Smooth muscle cell (in vitro differentiated cells): Measurements from ENCODE around the gene C17orf114.
A peak's percentile ranks its signal among the peaks of the same experiment; 100 is the strongest.

ENCODE experiments used
- DNase-seq: peaks from one replicate; lab custom pipeline; 2025; ENCODE audit not compliant: unreplicated experiment; lab: John Stamatoyannopoulos, UW
- H2AFZ ChIP-seq: fragments of 200-600 bp; sonication (generic); 2 replicates; pipeline ENCODE4 v1.6.0; 2016; ENCODE audit warnings: antibody characterized with exemption, low read depth, mild to moderate bottlenecking
- H3F3A ChIP-seq: fragments of 200-600 bp; sonication (generic); 2 replicates; pipeline ENCODE4 v1.6.0; 2017; ENCODE audit warnings: antibody characterized with exemption, low read depth
- H3K27ac ChIP-seq: fragments of 200-600 bp; sonication (generic); 2 replicates; pipeline ENCODE4 v1.5.1; 2016; ENCODE audit warnings: low read depth, mild to moderate bottlenecking
- H3K27me3 ChIP-seq: fragments of 200-600 bp; sonication (generic); 2 replicates; pipeline ENCODE4 v1.6.1; 2016; ENCODE audit warnings: low read depth, mild to moderate bottlenecking
- H3K36me3 ChIP-seq: fragments of 200-600 bp; sonication (generic); 2 replicates; pipeline ENCODE4 v1.5.1; 2016; ENCODE audit warnings: low read depth
- H3K4me1 ChIP-seq: fragments of 200-600 bp; sonication (generic); 2 replicates; pipeline ENCODE4 v1.5.1; 2016; ENCODE audit warnings: low read depth
- H3K4me2 ChIP-seq: fragments of 200-600 bp; sonication (generic); 2 replicates; pipeline ENCODE4 v1.6.0; 2016; ENCODE audit warnings: mild to moderate bottlenecking
- H3K4me3 ChIP-seq: fragments of 200-600 bp; sonication (generic); 2 replicates; pipeline ENCODE4 v1.5.1; 2016; ENCODE audit warnings: mild to moderate bottlenecking
- H3K79me2 ChIP-seq: fragments of 200-600 bp; sonication (generic); 2 replicates; pipeline ENCODE4 v1.6.0; 2016; ENCODE audit warnings: low read depth, mild to moderate bottlenecking
- H3K9ac ChIP-seq: fragments of 200-600 bp; sonication (generic); 2 replicates; pipeline ENCODE4 v1.6.0; 2016; ENCODE audit warnings: low read depth
- H3K9me3 ChIP-seq: fragments of 200-600 bp; sonication (generic); replicated peaks from 2 replicates; pipeline ENCODE4 v1.5.1; 2016; ENCODE audit warnings: low read depth
- H4K20me1 ChIP-seq: fragments of 200-600 bp; sonication (generic); 2 replicates; pipeline ENCODE4 v1.6.0; 2016; ENCODE audit warnings: low read depth
- WGBS: methylation state at CpG from one replicate; pipeline ENCODE4 v1.1.7; 2016; ENCODE audit warnings: low lambda C conversion rate; 5-methylcytosine and 5-hydroxymethylcytosine counted together
- TF ChIP-seq, protein P1 (sequence below): fragments of 200-600 bp; sonication (generic); IDR thresholded peaks from 2 replicates; pipeline ENCODE4 v1.5.1; 2017; ENCODE audit warnings: borderline replicate concordance, mild to moderate bottlenecking, antibody characterized with exemption; ENCODE audit not compliant: insufficient read depth, poor library complexity, severe bottlenecking

Gene C17orf114

DNA sequence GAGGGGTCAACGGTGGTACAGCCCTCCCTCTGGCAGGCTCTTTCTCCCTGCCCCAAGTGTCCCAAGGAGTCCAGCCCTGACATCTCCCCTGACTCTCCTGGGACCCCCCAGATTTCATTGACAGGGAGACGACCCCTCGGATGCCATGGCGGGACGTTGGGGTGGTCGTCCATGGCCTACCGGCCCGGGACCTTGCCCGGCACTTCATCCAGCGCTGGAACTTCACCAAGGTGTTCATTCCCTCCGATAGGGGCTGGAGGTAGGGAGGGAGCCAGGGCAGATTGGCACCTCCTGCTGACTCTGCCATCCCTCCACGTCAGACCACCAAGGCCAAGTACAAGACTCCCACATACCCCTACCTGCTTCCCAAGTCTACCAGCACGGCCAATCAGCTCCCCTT, 14.7 kb upstream of the C17orf114 start:
- H4K20me1 ChIP-seq: no peaks in the 10 kb centered on the region
- DNase-seq: no peak
- no peaks in the 10 kb centered on the region for H3K9me3 ChIP-seq
- no peaks in the 10 kb centered on the region for H3K4me1 ChIP-seq
- 92% methylated on average over 13 of the region's 13 CpGs for WGBS
- no peaks in the 10 kb centered on the region for H3K27me3 ChIP-seq
- no peak overlapping the region for H3K9ac ChIP-seq
- TF ChIP-seq, protein P1, sequence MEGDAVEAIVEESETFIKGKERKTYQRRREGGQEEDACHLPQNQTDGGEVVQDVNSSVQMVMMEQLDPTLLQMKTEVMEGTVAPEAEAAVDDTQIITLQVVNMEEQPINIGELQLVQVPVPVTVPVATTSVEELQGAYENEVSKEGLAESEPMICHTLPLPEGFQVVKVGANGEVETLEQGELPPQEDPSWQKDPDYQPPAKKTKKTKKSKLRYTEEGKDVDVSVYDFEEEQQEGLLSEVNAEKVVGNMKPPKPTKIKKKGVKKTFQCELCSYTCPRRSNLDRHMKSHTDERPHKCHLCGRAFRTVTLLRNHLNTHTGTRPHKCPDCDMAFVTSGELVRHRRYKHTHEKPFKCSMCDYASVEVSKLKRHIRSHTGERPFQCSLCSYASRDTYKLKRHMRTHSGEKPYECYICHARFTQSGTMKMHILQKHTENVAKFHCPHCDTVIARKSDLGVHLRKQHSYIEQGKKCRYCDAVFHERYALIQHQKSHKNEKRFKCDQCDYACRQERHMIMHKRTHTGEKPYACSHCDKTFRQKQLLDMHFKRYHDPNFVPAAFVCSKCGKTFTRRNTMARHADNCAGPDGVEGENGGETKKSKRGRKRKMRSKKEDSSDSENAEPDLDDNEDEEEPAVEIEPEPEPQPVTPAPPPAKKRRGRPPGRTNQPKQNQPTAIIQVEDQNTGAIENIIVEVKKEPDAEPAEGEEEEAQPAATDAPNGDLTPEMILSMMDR: no peak
- H3K27ac ChIP-seq: no peak overlapping the region
- H3F3A ChIP-seq: no peaks in the 10 kb centered on the region
- no peaks in the 10 kb centered on the region for H3K79me2 ChIP-seq
- H2AFZ ChIP-seq: no peak overlapping the region
- no peaks in the 10 kb centered on the region for H3K36me3 ChIP-seq
- no peak overlapping the region for H3K4me3 ChIP-seq
- H3K4me2 ChIP-seq: no peak overlapping the region

DNA sequence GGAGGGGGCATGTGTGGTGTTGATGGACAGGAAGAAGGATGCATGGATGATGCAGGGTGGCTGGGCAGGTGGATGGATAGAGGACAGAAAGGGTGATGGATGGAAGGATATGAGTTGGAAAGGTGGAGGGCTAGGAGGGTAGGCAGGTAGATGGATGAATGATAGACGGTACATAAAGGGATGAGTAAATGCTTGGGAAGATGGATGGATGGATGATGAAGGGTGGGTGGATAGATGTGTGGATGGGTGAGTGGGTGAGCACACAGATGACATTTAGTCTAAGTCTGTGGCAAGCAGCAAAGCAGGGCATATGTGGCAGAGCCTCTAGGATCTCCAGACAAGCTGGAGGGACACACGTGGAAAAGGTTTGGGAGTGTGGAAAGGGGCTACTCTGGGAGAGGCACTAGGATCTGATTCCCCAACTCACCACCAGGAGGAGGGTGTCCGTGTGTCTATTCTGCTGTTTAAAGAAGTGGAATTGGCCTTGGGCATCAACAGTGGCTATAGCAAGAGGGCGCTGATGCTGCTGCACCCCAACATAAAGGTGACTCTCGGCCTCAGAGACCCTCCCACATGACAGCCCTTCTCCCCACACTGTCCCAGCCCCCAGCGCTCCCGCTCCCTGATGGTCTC, 13.0 kb upstream of the C17orf114 start:
- no peak overlapping the region for H3K9ac ChIP-seq
- no peaks in the 10 kb centered on the region for H3K9me3 ChIP-seq
- no peaks in the 10 kb centered on the region for H3F3A ChIP-seq
- 87% methylated on average over 7 of the region's 7 CpGs for WGBS
- H3K27me3 ChIP-seq: no peaks in the 10 kb centered on the region
- H3K27ac ChIP-seq: no peak overlapping the region
- TF ChIP-seq, protein P1: peak; percentile 19
- no peaks in the 10 kb centered on the region for H3K36me3 ChIP-seq
- no peak overlapping the region for H3K4me3 ChIP-seq
- DNase-seq: no peak
- H3K79me2 ChIP-seq: no peaks in the 10 kb centered on the region
- no peaks in the 10 kb centered on the region for H3K4me1 ChIP-seq
- H4K20me1 ChIP-seq: no peaks in the 10 kb centered on the region
- no peak overlapping the region for H3K4me2 ChIP-seq
- no peak overlapping the region for H2AFZ ChIP-seq

DNA sequence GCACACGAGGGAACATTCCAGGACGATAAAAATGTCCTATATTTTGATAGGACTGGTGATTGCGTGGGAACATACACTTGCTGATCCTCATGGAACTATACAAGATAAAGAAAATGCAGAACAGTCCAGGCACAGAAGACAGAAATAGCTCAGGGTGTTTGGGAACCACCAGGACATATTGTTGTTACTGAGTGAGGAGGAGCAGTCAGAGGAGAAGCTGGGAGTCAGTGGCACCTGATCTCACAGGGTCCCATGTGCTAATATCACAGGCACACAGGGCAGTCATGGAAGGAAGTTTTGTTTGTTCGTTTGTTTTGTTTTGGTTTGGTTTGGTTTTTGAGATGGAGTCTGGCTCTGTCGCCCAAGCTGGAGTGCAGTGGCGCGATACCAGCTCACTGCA, 10.6 kb upstream of the C17orf114 start:
- Histone ChIP-seq H3K4me1 (peaks cover 3% of the 10 kb centered on the region), H3K27me3 (no peaks in the 10 kb centered on the region), H3K4me3 (no peak overlapping the region), H2AFZ (no peak overlapping the region), H3K4me2 (no peak overlapping the region), H3K9ac (no peak overlapping the region), H3K27ac (no peak overlapping the region), H3K9me3 (no peaks in the 10 kb centered on the region), H3K36me3 (no peaks in the 10 kb centered on the region), H3K79me2 (no peaks in the 10 kb centered on the region), H3F3A (no peaks in the 10 kb centered on the region), H4K20me1 (no peaks in the 10 kb centered on the region)
- WGBS: 95% methylated on average over 7 of the region's 7 CpGs
- TF ChIP-seq, protein P1: no peak
- DNase-seq: no peak

DNA sequence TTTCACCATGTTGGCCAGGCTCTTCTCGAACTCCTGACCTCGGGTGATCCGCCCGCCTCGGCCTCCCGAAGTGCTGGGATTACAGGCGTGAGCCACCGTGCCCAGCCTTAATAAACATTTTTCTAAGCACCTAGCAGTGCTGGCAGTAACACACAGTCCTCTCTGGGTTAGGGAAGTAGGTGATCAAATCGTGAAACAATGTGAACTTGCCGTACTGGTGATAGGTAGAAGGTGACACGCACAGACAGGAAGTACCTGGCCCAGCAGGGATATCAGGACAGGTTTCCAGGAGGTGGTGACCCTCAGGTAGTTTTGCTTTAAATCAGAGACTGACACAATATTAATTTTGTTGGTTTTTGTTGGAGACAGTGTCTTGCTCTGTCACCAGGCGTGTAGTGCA, 9.3 kb upstream of the C17orf114 start:
- Histone ChIP-seq H3K9me3 (no peaks in the 10 kb centered on the region), H2AFZ (no peak overlapping the region), H3K27me3 (no peaks in the 10 kb centered on the region), H3K4me1 (peaks cover 5% of the 10 kb centered on the region), H3K36me3 (no peaks in the 10 kb centered on the region), H3F3A (no peaks in the 10 kb centered on the region), H3K4me3 (no peak overlapping the region), H4K20me1 (no peaks in the 10 kb centered on the region), H3K4me2 (no peak overlapping the region), H3K27ac (no peak overlapping the region), H3K79me2 (no peaks in the 10 kb centered on the region), H3K9ac (no peak overlapping the region)
- WGBS: 94% methylated on average over 12 of the region's 12 CpGs
- DNase-seq: no peak
- TF ChIP-seq, protein P1: no peak
